Muscle of leg (tissue), 11 donors: ENCODE data around the gene GDPD3. TPM values are rescaled to one million over a fixed set of nuclear protein-coding genes. Genes with fewer than 3 reads are reported as not detected.
"Not testable (repeated sequence)": the region's sequence is repeated elsewhere in the genome, so short reads cannot be mapped to it uniquely, and the experiment has no call there.

ENCODE experiments used
- DNase-seq: peaks from one replicate; pipeline ENCODE4 v3.0.0; 2013
- H3K27ac ChIP-seq: one replicate; pipeline ENCODE4 v1.5.1; 2013; ENCODE audit warnings: mild to moderate bottlenecking, low read length, control low read depth
- H3K27me3 ChIP-seq: one replicate; pipeline ENCODE4 v1.6.1; 2013; ENCODE audit warnings: low read length; ENCODE audit not compliant: control insufficient read depth, insufficient read depth
- H3K36me3 ChIP-seq: one replicate; pipeline ENCODE4 v1.6.1; 2013; ENCODE audit warnings: low read length; ENCODE audit not compliant: control insufficient read depth, insufficient read depth
- H3K4me1 ChIP-seq: one replicate; pipeline ENCODE4 v1.6.1; 2013; ENCODE audit warnings: low read length; ENCODE audit not compliant: control insufficient read depth, insufficient read depth
- H3K4me3 ChIP-seq: one replicate; pipeline ENCODE4 v1.5.1; 2013; ENCODE audit warnings: low read length, control low read depth
- H3K9me3 ChIP-seq: replicated peaks from 2 replicates; pipeline ENCODE4 v1.6.1; 2013; ENCODE audit warnings: low read depth, low read length; ENCODE audit not compliant: control insufficient read depth
- WGBS: methylation state at CpG from one replicate; pipeline ENCODE4 v1.1.5; 2013; ENCODE audit warnings: missing lambda C conversion rate; ENCODE audit not compliant: insufficient coverage; 5-methylcytosine and 5-hydroxymethylcytosine counted together
- polyA plus RNA-seq, 8 donors: library from polyadenylated mRNA; unstranded; fragments of 120-200 nt; gene quantifications; one replicate each; pipeline versions ENCODE4 v1.2.1 to v1.2.3, GENCODE V29; 2013; ENCODE audit warnings: inconsistent platforms in 1 of 8, low replicate concordance in 1 of 8; ENCODE audit not compliant: insufficient read length in 8 of 8, insufficient read depth in 1 of 8
- total RNA-seq: library from RNA; stranded (reverse); fragments of 120-200 nt; gene quantifications from one replicate; pipeline ENCODE4 v1.2.4, GENCODE V29; 2013

GDPD3 gene
- total and polyA plus RNA-seq, 9 donors: 3.3 to 8.7 (median 6.0) TPM

GRCh38 chr16:30114833-30115232, 1.5 kb upstream of the GDPD3 start:
- peaks cover 19% of the 10 kb centered on the region for H3K4me1 ChIP-seq
- not testable (repeated sequence) for H3K27ac ChIP-seq, H3K27me3 ChIP-seq, DNase-seq, H3K4me3 ChIP-seq, H3K9me3 ChIP-seq
- WGBS: 100% methylated on average over 3 of the region's 7 CpGs
- H3K36me3 ChIP-seq: peaks cover 64% of the 10 kb centered on the region

- no peaks in the 10 kb centered on the region for H3K27me3 ChIP-seq
- no peaks in the 10 kb centered on the region for H3K9me3 ChIP-seq
- H3K27ac ChIP-seq: no peak overlapping the region
- H3K4me1 ChIP-seq: peaks cover 19% of the 10 kb centered on the region
- DNase-seq: no peak
- peaks cover 64% of the 10 kb centered on the region for H3K36me3 ChIP-seq
- no peak overlapping the region for H3K4me3 ChIP-seq
- WGBS: 76% methylated on average over 4 of the region's 11 CpGs
These were observed 1.1 kb upstream of the GDPD3 start for GRCh38 chr16:30114411-30114810.

- 40% methylated on average over 1 of the region's 20 CpGs for WGBS
- no peaks in the 10 kb centered on the region for H3K9me3 ChIP-seq
- peaks cover 61% of the 10 kb centered on the region for H3K36me3 ChIP-seq
- DNase-seq: no peak
- H3K4me1 ChIP-seq: peaks cover 19% of the 10 kb centered on the region
- H3K27ac ChIP-seq: no peak overlapping the region
- H3K4me3 ChIP-seq: no peak overlapping the region
- H3K27me3 ChIP-seq: no peaks in the 10 kb centered on the region
These were observed 485 bp upstream of the GDPD3 start for GRCh38 chr16:30113711-30114333.

GRCh38 chr16:30112197-30113030, 923 bp downstream of the GDPD3 start:
- peak; percentile 46 for DNase-seq
- Histone ChIP-seq H3K4me3 (no peak overlapping the region), H3K36me3 (peaks cover 57% of the 10 kb centered on the region), H3K27me3 (no peaks in the 10 kb centered on the region), H3K9me3 (no peaks in the 10 kb centered on the region), H3K27ac (no peak overlapping the region), H3K4me1 (peaks cover 19% of the 10 kb centered on the region)
- 63% methylated on average over 12 of the region's 29 CpGs for WGBS

GRCh38 chr16:30110661-30111060, 2.7 kb downstream of the GDPD3 start:
- Histone ChIP-seq H3K9me3 (no peaks in the 10 kb centered on the region), H3K27ac (peak overlapping the region; percentile 51), H3K4me3 (no peak overlapping the region), H3K4me1 (peaks cover 19% of the 10 kb centered on the region), H3K36me3 (peaks cover 42% of the 10 kb centered on the region), H3K27me3 (no peaks in the 10 kb centered on the region)
- WGBS: no CpG with 5 or more reads among the region's 7 CpGs
- peak; percentile 83 for DNase-seq

- 97% methylated on average over 4 of the region's 15 CpGs for WGBS
- DNase-seq: no peak
- Histone ChIP-seq H3K9me3 (no peaks in the 10 kb centered on the region), H3K4me3 (no peak overlapping the region), H3K27ac (no peak overlapping the region), H3K4me1 (peaks cover 11% of the 10 kb centered on the region), H3K27me3 (no peaks in the 10 kb centered on the region), H3K36me3 (peaks cover 39% of the 10 kb centered on the region)
These were observed 5.1 kb downstream of the GDPD3 start for GRCh38 chr16:30108059-30108850.

GRCh38 chr16:30104492-30104891, 8.8 kb downstream of the GDPD3 start:
- WGBS: 90% methylated on average over 4 of the region's 6 CpGs

GRCh38 chr16:30104090-30104489, 9.2 kb downstream of the GDPD3 start:
- WGBS: 77% methylated on average over 4 of the region's 4 CpGs
- Histone ChIP-seq H3K27me3 (no peaks in the 10 kb centered on the region), H3K4me1 (no peaks in the 10 kb centered on the region), H3K4me3 (no peak overlapping the region), H3K27ac (no peak overlapping the region), H3K9me3 (no peaks in the 10 kb centered on the region), H3K36me3 (peaks cover 25% of the 10 kb centered on the region)
- DNase-seq: no peak

More at GRCh38 chr16:30104492-30104891, 8.8 kb downstream of the GDPD3 start:
- Histone ChIP-seq H3K9me3 (no peaks in the 10 kb centered on the region), H3K27me3 (no peaks in the 10 kb centered on the region), H3K36me3 (peaks cover 28% of the 10 kb centered on the region), H3K4me3 (no peak overlapping the region), H3K4me1 (no peaks in the 10 kb centered on the region), H3K27ac (no peak overlapping the region)
- DNase-seq: no peak

- peak overlapping the region; percentile 94 for H3K27ac ChIP-seq
- DNase-seq: no peak
- peaks cover 11% of the 10 kb centered on the region for H3K36me3 ChIP-seq
- H3K9me3 ChIP-seq: peaks cover 16% of the 10 kb centered on the region
- peaks cover 24% of the 10 kb centered on the region for H3K4me1 ChIP-seq
- WGBS: 91% methylated on average over 12 of the region's 18 CpGs
- no peaks in the 10 kb centered on the region for H3K27me3 ChIP-seq
- H3K4me3 ChIP-seq: peak overlapping the region; percentile 55
These were observed 16.3 kb downstream of the GDPD3 start for GRCh38 chr16:30096862-30097563.
